NCI-H524 treated with DMSO at 0.1 percent for 48 hours (cell line): Measurements from ENCODE around the gene CHKA.

Experiments
- DNase-seq: peaks from one replicate; lab custom pipeline; 2025; lab: John Stamatoyannopoulos, UW

CHKA gene

GRCh38 chr11:68071281-68072048 is 49.7 kb downstream of the CHKA start:
- no peak for DNase-seq

DNA sequence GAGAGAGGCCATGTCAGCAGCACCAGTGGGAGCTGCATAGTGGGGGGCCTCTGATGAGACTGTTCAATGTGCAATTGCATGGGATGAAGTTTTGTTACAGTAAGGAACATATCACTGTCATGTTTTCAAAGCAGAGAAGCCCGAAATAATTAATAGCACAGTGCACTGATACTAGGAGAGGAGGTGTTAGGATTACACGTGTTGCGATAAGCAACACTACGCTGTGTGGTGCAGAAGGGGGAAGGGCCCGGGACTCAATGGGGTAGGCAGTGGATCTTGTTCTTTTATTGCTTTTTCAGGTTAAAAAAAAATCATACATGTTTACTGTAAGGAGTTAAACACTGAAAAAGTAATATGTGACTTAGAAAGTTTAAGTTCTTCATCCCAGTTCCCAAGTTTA is 53.2 kb downstream of the CHKA start:
- no peak for DNase-seq

DNA sequence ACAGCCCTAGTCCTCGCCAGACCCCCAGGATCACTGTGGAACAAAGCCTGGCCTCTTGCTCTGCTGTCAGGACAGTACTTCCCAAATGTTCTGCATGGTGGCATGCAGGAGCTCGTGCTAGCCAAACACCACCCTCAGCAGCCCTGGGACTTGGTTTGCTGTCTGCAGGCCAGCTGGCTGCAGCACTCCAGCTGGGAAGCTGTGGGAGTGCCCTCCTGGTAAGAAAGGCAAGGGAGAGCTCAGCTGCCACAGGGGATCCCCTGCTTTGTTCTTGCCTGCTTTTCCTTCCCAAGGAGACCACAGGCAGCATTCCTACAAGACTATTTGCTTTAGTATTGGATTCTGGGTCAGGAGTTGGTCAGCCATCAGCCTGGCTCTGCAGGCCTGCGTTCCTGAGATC is 54.4 kb downstream of the CHKA start:
- DNase-seq: no peak

- DNase-seq: no peak
Measured at GRCh38 chr11:68065841-68066240, 55.3 kb downstream of the CHKA start.

GRCh38 chr11:68064926-68065325 is 56.3 kb downstream of the CHKA start:
- no peak for DNase-seq

DNA sequence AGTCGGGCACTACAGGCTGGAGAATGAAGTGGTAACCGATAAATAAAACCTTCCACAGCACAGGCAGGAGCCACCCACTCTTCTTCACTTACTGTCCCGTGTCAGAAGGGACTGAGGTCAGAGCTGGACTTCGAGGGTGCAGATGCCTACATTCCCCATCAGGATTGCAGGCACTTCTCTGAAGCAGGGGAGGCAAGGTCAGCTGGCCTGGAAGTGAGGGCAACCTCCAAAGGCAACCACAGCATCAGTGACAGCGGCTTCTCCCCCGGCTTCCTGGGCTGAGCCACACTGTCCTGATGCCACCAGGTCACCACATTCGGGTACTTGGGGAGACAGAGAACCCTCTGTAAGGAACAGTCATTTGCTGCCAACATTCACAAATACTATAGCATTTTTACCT is 59.7 kb downstream of the CHKA start:
- no peak for DNase-seq

- no peak for DNase-seq
Measured at GRCh38 chr11:68057807-68058206, 63.4 kb downstream of the CHKA start.

DNA sequence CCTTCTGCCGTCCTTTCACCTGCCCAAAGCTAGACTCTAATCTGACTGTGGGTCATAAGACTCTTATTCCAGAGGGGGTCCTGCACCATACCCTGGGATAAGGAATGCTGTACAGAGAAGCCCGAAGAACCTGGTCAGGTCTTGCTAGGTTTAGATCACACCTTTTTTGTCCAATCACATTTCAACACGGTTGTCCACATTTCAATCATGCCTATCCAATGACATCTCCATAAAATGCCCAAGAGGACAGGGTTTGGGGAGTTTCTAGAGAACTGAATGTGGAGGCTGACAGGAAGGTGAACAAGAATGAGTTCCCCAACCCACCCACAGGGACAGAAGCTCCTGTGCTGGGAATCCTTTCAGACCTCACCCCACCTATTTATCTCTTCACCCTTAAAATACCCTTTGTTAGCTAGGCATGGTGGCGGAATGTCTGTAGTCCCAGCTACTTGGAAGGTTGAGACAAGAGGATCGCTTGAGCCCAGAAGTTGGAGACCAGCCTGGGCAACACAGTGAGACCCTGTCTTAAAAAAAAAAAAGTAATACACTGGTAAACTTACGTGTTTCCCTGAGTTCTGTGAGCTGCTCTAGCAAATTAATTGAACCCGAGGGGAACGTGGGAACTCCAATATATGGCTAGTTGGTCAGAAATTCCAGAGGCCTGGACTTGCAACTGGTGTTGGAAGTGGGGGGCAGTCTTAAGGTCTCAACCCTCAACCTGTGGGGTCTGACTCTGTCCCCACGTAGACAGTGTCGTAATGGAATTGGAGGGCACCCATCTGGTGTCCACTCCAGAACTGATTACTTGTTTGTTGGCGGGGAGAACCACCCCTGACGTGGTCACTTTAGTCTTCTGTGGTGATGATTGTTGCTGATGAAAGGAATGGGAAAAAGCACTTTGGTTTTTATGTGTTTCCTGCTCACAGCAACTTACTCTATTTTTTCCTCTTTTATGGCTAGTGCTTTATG is 64.6 kb downstream of the CHKA start:
- no peak for DNase-seq

DNA sequence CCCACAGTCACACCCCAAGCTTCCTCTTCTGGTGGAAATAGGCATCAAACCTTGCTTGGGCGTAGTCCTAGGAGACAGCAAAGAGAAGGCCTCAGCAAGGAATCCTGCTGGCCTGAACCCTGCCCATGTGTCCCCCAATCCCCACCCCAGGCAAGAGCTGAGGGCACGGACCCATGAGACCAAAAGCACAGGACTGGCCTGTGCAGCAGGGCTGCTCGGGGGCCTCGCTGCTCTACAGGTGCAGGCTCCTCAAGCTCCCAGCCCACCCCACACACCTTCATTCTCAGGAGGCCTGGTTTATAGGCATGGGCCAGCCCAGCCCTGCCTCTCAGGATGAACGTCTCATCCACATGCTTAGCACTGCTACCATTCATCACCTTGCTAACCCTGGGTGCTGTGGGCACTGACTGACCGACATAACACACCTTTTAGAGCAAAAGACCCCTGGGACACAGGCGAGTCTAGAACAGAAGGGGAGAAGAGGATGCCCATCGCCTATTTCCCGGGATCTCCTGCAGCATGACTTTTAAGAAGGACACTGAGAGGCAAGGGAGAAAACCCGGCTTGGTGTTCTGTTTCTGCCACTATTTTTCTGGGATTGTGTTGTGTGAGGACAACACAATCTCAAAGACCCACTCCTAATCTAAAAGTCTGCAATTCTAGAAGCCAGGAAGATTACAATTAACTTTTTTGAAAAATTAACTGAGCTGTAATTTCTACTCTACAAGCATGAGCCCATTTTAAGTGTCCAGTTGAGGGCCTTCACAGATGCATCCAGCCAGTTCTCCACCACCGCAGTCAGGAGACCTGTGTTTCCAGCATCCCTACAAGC is 67.0 kb downstream of the CHKA start:
- no peak for DNase-seq

- DNase-seq: no peak
Measured at GRCh38 chr11:68053117-68053516, 68.1 kb downstream of the CHKA start.

- no peak for DNase-seq
Measured at GRCh38 chr11:68052137-68052873, 68.9 kb downstream of the CHKA start.

DNA sequence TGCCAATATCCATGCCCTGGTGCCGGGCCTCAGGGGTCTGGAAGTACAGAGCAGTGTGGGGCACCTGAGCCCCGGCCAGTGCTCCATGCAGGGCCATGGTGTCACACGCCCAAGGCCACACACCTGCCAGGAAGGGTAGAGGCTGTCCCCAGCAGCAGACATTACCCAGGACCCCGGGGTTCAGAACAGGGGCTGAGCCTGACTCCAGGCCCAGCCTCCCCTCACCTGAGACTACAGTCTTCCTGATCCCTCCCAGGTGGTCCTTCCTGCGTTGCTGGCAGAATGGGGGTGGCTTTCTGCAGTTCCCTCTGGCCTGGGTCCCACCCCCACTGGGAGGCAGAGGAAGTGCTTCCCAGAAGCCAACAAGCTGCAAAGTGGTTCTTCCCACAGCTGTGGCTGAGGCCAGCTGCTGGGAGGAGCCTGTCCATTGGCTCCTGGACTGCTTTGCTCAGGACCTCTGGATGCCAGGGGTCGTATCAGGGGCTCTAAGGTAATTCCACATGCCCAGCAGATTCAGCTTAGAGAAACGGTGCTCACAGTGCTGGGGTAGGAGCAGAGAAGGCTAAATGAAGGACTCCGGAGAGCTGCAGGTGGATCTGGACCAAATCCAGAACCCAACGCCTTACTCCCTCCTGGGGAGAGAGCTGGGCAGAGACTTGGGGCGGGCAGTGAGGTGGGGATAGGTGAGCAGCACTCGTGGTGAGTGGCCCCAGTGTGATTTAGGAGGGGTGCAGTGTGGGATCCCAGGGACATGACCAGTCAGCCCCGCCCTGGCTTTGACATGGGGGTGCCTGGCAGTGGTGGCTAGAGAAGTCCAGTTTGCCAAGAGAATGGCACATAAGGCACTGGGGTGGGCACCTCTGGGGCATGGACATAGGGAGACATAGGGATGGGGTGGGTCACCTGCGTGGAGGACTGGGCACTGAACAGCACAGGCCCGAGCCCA is 69.7 kb downstream of the CHKA start:
- no peak for DNase-seq

GRCh38 chr11:68050371-68050841 is 70.8 kb downstream of the CHKA start:
- DNase-seq: no peak

GRCh38 chr11:68049509-68050370 is 71.4 kb downstream of the CHKA start:
- DNase-seq: no peak

DNA sequence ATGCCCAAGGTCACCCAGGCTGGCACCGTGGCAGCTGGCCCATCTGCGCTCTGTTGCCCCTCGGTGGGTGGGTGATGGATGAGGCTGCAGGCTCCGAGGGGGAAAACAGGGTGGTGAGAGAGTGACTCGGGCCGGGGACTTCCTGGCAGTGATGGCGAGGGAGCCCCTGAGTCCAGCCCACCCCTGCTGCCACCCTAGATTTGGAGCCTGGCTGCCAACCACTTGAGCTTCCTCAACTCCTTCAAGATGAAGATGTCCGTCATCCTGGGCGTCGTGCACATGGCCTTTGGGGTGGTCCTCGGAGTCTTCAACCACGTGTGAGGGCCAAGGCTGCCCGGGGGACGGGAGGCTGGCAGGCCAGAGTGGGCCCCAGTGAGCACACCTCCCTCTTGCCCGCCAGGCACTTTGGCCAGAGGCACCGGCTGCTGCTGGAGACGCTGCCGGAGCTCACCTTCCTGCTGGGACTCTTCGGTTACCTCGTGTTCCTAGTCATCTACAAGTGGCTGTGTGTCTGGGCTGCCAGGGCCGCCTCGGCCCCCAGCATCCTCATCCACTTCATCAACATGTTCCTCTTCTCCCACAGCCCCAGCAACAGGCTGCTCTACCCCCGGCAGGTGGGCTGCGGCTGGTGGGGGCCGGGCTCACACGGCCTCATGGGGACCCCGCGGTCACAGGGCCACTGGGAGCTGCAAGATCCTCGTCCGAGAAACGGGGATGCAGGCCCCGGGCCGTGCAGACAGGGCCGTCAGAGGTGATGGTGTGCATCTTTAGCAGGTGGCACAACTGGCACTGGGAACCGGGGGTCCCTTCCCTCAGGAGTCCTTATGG is 72.3 kb downstream of the CHKA start:
- DNase-seq: no peak

DNA sequence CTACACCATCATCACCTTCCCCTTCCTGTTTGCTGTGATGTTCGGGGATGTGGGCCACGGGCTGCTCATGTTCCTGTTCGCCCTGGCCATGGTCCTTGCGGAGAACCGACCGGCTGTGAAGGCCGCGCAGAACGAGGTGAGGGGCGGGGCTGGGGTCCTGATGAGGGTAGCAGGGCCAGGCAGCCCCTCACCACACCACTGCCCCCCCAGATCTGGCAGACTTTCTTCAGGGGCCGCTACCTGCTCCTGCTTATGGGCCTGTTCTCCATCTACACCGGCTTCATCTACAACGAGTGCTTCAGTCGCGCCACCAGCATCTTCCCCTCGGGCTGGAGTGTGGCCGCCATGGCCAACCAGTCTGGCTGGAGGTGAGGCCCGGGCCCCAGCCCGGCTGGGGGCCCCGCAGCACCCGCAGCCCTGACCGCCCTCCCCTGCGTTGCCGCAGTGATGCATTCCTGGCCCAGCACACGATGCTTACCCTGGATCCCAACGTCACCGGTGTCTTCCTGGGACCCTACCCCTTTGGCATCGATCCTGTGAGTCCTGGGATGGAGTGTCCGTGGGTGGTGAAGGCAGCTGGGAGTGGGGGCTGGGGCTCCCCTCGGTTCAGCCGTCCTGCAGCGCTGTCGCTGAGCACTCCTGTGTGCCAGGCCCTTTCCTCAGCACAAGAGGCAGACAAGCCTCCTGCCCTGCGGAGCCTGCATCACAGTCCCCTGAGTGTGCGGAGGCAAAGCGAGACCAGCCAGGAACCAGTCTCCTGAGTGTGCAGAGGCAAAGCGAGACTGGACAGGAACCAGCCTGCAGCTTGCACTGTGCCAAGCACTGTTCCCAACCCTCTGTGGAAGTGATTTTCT is 73.5 kb downstream of the CHKA start:
- no peak for DNase-seq

- DNase-seq: no peak
Measured at GRCh38 chr11:68044898-68045351, 76.3 kb downstream of the CHKA start.
